ENCODE measurements around the gene CPN1. TPM values are rescaled to one million over a fixed set of nuclear protein-coding genes. Genes with fewer than 3 reads are reported as not detected.

The CPN1 gene
- total and polyA plus RNA-seq, 10 of the 15 experiments (the other 5 are each of a cell fraction or from before 2014, with no cell fraction given): 0.03 to 0.10 TPM; not detected in 8

DNA sequence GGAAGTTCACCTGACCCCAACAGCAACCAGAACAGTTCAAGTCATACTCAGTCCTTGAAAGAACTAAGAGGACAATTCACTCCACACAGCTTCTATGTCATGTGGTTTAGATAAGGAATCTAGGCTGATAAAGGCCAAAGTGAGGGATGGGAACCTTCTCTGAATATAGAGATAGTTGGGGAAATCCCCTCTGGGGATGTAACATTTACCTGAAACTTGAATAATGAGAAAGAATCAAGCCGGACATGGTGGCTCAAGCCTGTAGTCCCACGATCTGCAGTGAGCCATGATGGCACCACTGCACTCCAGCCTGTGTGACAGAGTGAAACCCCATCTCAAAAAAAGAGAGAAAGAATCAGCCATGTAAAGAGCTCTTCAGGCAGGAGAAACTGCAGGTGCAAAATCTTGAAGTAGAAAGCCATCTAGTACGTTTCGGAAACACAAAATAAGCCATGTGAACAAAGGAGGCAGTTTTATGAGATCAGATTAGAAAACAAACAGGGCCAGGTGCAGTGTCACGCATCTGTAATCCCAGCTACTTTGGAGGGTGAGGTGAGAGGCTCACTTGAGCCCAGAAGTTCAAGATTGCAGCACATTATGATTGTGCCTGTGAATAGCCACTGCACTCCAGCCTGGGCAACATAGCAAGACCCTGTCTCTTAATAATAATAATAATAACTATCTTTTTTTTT lies 67.5 kb downstream of the CPN1 start:
- intact Hi-C loops (cut with micrococcal nuclease; ENCODE audit: unreplicated experiment) (no loop called here), in situ Hi-C loops (cut with MboI) (no loop called here)
- FAIRE-seq: peak; percentile 95
- H3K4me2 ChIP-seq (ENCODE audit: control insufficient read depth, insufficient read depth): peak overlapping the region; percentile 1; the same call in 1 of the 2 replicates
- H3K27ac ChIP-seq (ENCODE audit: control insufficient read depth, insufficient read depth): peak overlapping the region; percentile 91
- no peaks in the 10 kb centered on the region for H3K36me3 ChIP-seq (ENCODE audit: control insufficient read depth in 2 of 2, insufficient read depth in 2 of 2, low read length in 1 of 2)
- ChIA-PET POLR2A (interaction anchor here (0.7 to 1.1 kb wide), 8 partner anchors 8 to 394 kb away, joined by 3 to 7 read pairs (median 3); partner anchors contain the start of gene SLC25A28), CTCF (interaction anchor here (1.1 to 16.1 kb wide), 4 partner anchors 21 to 169 kb away, joined by 4 to 318 read pairs (median 17); no protein-coding TSS in a partner anchor), SMC1A (ENCODE audit: uncharacterized antibody, unreplicated experiment) (interaction anchor here (0.7 to 26.2 kb wide), 10 partner anchors 8 to 165 kb away, joined by 3 to 531 read pairs (median 4); no protein-coding TSS in a partner anchor), RAD21 (ENCODE audit: unreplicated experiment) (interaction anchor here (1.0 to 4.5 kb wide), 8 partner anchors 8 to 168 kb away, joined by 3 to 34 read pairs (median 8); no protein-coding TSS in a partner anchor)
- peaks cover 30% of the 10 kb centered on the region for H3K4me1 ChIP-seq (ENCODE audit: control insufficient read depth, insufficient read depth, low read length)
- peaks cover 6% of the 10 kb centered on the region for H3K79me2 ChIP-seq (ENCODE audit: control insufficient read depth, insufficient read depth, low read length)
- DNase-seq (ENCODE audit: low read depth, low spot score): peak; percentile 98
- H3K4me3 ChIP-seq: no peak overlapping the region
- H3K9me3 ChIP-seq (replicated peaks; ENCODE audit: control insufficient read depth, insufficient read depth, low read length): no peaks in the 10 kb centered on the region; the same call in 2 of the 3 replicates
- peak; percentile 86 for ATAC-seq
- WGBS (ENCODE audit: insufficient coverage, insufficient replicate concordance, low lambda C conversion rate, missing lambda C conversion rate): 0% methylated on average over 5 of the region's 5 CpGs
- H3K9ac ChIP-seq (ENCODE audit: control insufficient read depth, insufficient read depth, low read length): peak overlapping the region; percentile 0; the same call in 1 of the 2 replicates
- peak overlapping the region; percentile 29 for H2AFZ ChIP-seq (ENCODE audit: control insufficient read depth, low read depth, low read length)
- no peaks in the 10 kb centered on the region for H3K27me3 ChIP-seq (replicated peaks in 1 of 2; ENCODE audit: control insufficient read depth in 2 of 2, insufficient read depth in 2 of 2, low read length in 1 of 2)
- BruUV-seq (replicated peaks): no TSS peak
- no peaks in the 10 kb centered on the region for H4K20me1 ChIP-seq (ENCODE audit: control insufficient read depth, insufficient read depth)
- TF ChIP-seq, protein P1, sequence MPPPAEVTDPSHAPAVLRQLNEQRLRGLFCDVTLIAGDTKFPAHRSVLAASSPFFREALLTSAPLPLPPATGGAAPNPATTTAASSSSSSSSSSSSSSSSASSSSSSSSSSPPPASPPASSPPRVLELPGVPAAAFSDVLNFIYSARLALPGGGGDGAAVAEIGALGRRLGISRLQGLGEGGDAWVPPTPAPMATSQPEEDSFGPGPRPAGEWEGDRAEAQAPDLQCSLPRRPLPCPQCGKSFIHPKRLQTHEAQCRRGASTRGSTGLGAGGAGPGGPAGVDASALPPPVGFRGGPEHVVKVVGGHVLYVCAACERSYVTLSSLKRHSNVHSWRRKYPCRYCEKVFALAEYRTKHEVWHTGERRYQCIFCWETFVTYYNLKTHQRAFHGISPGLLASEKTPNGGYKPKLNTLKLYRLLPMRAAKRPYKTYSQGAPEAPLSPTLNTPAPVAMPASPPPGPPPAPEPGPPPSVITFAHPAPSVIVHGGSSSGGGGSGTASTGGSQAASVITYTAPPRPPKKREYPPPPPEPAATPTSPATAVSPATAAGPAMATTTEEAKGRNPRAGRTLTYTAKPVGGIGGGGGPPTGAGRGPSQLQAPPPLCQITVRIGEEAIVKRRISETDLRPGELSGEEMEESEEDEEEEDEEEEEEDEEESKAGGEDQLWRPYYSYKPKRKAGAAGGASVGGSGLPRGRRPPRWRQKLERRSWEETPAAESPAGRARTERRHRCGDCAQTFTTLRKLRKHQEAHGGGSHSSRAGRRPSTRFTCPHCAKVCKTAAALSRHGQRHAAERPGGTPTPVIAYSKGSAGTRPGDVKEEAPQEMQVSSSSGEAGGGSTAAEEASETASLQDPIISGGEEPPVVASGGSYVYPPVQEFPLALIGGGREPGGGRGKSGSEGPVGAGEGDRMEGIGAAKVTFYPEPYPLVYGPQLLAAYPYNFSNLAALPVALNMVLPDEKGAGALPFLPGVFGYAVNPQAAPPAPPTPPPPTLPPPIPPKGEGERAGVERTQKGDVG (CRISPR knock-in tag; IDR thresholded peaks at IDR 0.05): no peak
- TF ChIP-seq, protein P2, sequence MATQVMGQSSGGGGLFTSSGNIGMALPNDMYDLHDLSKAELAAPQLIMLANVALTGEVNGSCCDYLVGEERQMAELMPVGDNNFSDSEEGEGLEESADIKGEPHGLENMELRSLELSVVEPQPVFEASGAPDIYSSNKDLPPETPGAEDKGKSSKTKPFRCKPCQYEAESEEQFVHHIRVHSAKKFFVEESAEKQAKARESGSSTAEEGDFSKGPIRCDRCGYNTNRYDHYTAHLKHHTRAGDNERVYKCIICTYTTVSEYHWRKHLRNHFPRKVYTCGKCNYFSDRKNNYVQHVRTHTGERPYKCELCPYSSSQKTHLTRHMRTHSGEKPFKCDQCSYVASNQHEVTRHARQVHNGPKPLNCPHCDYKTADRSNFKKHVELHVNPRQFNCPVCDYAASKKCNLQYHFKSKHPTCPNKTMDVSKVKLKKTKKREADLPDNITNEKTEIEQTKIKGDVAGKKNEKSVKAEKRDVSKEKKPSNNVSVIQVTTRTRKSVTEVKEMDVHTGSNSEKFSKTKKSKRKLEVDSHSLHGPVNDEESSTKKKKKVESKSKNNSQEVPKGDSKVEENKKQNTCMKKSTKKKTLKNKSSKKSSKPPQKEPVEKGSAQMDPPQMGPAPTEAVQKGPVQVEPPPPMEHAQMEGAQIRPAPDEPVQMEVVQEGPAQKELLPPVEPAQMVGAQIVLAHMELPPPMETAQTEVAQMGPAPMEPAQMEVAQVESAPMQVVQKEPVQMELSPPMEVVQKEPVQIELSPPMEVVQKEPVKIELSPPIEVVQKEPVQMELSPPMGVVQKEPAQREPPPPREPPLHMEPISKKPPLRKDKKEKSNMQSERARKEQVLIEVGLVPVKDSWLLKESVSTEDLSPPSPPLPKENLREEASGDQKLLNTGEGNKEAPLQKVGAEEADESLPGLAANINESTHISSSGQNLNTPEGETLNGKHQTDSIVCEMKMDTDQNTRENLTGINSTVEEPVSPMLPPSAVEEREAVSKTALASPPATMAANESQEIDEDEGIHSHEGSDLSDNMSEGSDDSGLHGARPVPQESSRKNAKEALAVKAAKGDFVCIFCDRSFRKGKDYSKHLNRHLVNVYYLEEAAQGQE (IDR thresholded peaks at IDR 0.05; ENCODE audit: low read depth, low read length): no peak
- TF ChIP-seq RBBP5 (conservative IDR thresholded peaks at IDR 0.05) (no peak), NR2C1 (IDR thresholded peaks at IDR 0.05) (no peak), ESRRA (IDR thresholded peaks at IDR 0.05; ENCODE audit: low read length) (no peak), E2F8 (IDR thresholded peaks at IDR 0.05; ENCODE audit: low read depth, partially characterized antibody) (no peak), SMAD5 (IDR thresholded peaks at IDR 0.05; ENCODE audit: low read depth) (no peak), SP1 (IDR thresholded peaks at IDR 0.05; ENCODE audit: low read depth, low read length) (no peak), IRF4 (IDR thresholded peaks at IDR 0.05; ENCODE audit: low read depth, low read length) (peak; percentile 52), PAX5 (IDR thresholded peaks at IDR 0.05; ENCODE audit: borderline replicate concordance, low read depth, low read length) (peak; percentile 84)
- TF ChIP-seq, protein P3, sequence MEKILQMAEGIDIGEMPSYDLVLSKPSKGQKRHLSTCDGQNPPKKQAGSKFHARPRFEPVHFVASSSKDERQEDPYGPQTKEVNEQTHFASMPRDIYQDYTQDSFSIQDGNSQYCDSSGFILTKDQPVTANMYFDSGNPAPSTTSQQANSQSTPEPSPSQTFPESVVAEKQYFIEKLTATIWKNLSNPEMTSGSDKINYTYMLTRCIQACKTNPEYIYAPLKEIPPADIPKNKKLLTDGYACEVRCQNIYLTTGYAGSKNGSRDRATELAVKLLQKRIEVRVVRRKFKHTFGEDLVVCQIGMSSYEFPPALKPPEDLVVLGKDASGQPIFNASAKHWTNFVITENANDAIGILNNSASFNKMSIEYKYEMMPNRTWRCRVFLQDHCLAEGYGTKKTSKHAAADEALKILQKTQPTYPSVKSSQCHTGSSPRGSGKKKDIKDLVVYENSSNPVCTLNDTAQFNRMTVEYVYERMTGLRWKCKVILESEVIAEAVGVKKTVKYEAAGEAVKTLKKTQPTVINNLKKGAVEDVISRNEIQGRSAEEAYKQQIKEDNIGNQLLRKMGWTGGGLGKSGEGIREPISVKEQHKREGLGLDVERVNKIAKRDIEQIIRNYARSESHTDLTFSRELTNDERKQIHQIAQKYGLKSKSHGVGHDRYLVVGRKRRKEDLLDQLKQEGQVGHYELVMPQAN (conservative IDR thresholded peaks at IDR 0.05): no peak

Measured in GM12878 (cell line).